H9 (cell line): ENCODE data around the gene TNIP1. TPM values are rescaled to one million over a fixed set of nuclear protein-coding genes. Genes with fewer than 3 reads are reported as not detected.
A peak's percentile ranks its signal among the peaks of the same experiment; 100 is the strongest.

ENCODE experiments used
- DNase-seq: peaks from one replicate; pipeline ENCODE4 v3.0.0-alpha.2; 2017
- H2AFZ ChIP-seq: one replicate; pipeline ENCODE4 v1.6.1; 2013; ENCODE audit warnings: mild to moderate bottlenecking, low read length, control low read depth, moderate library complexity
- H2AK5ac ChIP-seq: 2 replicates; pipeline ENCODE4 v1.6.1; 2013; ENCODE audit warnings: low read length, control low read depth, mixed read lengths; ENCODE audit not compliant: insufficient read length
- H2BK120ac ChIP-seq: one replicate; pipeline ENCODE4 v1.6.1; 2013; ENCODE audit warnings: low read depth, mild to moderate bottlenecking, low read length, control low read depth, inconsistent platforms; ENCODE audit not compliant: poor library complexity, severe bottlenecking
- H2BK12ac ChIP-seq: 2 replicates; pipeline ENCODE4 v1.6.1; 2013; ENCODE audit warnings: low read length, control low read depth, mixed read lengths, low read depth; ENCODE audit not compliant: insufficient read length
- H2BK15ac ChIP-seq: 2 replicates; pipeline ENCODE4 v1.6.1; 2013; ENCODE audit warnings: low read depth, low read length, control low read depth
- H2BK20ac ChIP-seq: one replicate; pipeline ENCODE4 v1.6.1; 2013; ENCODE audit warnings: low read depth, mild to moderate bottlenecking, low read length, control low read depth, inconsistent platforms; ENCODE audit not compliant: poor library complexity, severe bottlenecking
- H2BK5ac ChIP-seq: 2 replicates; pipeline ENCODE4 v1.6.1; 2013; ENCODE audit warnings: low read length, control low read depth, mixed read lengths; ENCODE audit not compliant: insufficient read length
- H3K14ac ChIP-seq: 2 replicates; pipeline ENCODE4 v1.6.1; 2013; ENCODE audit warnings: low read length, control low read depth; ENCODE audit not compliant: insufficient read depth
- H3K18ac ChIP-seq: 2 replicates; pipeline ENCODE4 v1.6.1; 2013; ENCODE audit warnings: low read depth, mild to moderate bottlenecking, mixed read lengths, low read length, control low read depth; ENCODE audit not compliant: insufficient read length
- H3K23ac ChIP-seq: 2 replicates; pipeline ENCODE4 v1.6.1; 2013; ENCODE audit warnings: low read length, control low read depth, mixed read lengths, low read depth; ENCODE audit not compliant: insufficient read length
- H3K23me2 ChIP-seq: 2 replicates; pipeline ENCODE4 v1.6.1; 2013; ENCODE audit warnings: low read depth, mild to moderate bottlenecking, mixed read lengths, low read length, control low read depth; ENCODE audit not compliant: insufficient read length, poor library complexity, severe bottlenecking
- H3K27ac ChIP-seq: 2 replicates; pipeline ENCODE4 v1.5.1; 2013; ENCODE audit warnings: low read length, control low read depth, mixed read lengths, low read depth; ENCODE audit not compliant: insufficient read length
- H3K27me3 ChIP-seq: 2 replicates; pipeline ENCODE4 v1.6.1; 2013; ENCODE audit warnings: low read length, control low read depth, inconsistent platforms; ENCODE audit not compliant: insufficient read depth
- H3K4ac ChIP-seq: 2 replicates; pipeline ENCODE4 v1.6.1; 2013; ENCODE audit warnings: low read depth, mild to moderate bottlenecking, control low read depth, inconsistent platforms, low read length, moderate library complexity
- H3K4me1 ChIP-seq: 2 replicates; pipeline ENCODE4 v1.6.1; 2013; ENCODE audit warnings: low read length, control low read depth, inconsistent platforms; ENCODE audit not compliant: insufficient read depth
- H3K4me2 ChIP-seq: 2 replicates; pipeline ENCODE4 v1.6.1; 2013; ENCODE audit warnings: low read length, control low read depth, mixed read lengths; ENCODE audit not compliant: insufficient read length, insufficient read depth
- H3K56ac ChIP-seq: 2 replicates; pipeline ENCODE4 v1.6.1; 2013; ENCODE audit warnings: low read depth, mild to moderate bottlenecking, mixed read lengths, low read length, control low read depth; ENCODE audit not compliant: insufficient read length
- H3K79me1 ChIP-seq: 2 replicates; pipeline ENCODE4 v1.6.1; 2013; ENCODE audit warnings: low read depth, mild to moderate bottlenecking, moderate library complexity, low read length, control low read depth, inconsistent platforms; ENCODE audit not compliant: insufficient read depth, poor library complexity, severe bottlenecking
- H3K79me2 ChIP-seq: 2 replicates; pipeline ENCODE4 v1.6.1; 2013; ENCODE audit warnings: low read length, control low read depth, inconsistent platforms; ENCODE audit not compliant: insufficient read depth
- H3K9ac ChIP-seq: 2 replicates; pipeline ENCODE4 v1.6.1; 2013; ENCODE audit warnings: low read length, control low read depth, mixed read lengths; ENCODE audit not compliant: insufficient read length; ENCODE audit errors: extremely low read depth
- H3K9me3 ChIP-seq: one replicate; pipeline ENCODE4 v1.6.1; 2013; ENCODE audit warnings: low read depth, low read length, inconsistent platforms; ENCODE audit not compliant: control insufficient read depth
- H3T11ph ChIP-seq: one replicate; pipeline ENCODE4 v1.6.1; 2013; ENCODE audit warnings: mild to moderate bottlenecking, low read length, control low read depth, inconsistent platforms
- H4K20me1 ChIP-seq: one replicate; pipeline ENCODE4 v1.6.1; 2013; ENCODE audit not compliant: control insufficient read depth, insufficient read length, insufficient read depth
- H4K5ac ChIP-seq: 2 replicates; pipeline ENCODE4 v1.6.1; 2013; ENCODE audit warnings: low read depth, mild to moderate bottlenecking, mixed read lengths, low read length, control low read depth; ENCODE audit not compliant: insufficient read length
- H4K8ac ChIP-seq: replicated peaks from 2 replicates; pipeline ENCODE4 v1.6.1; 2013; ENCODE audit warnings: low read length, control low read depth, mixed read lengths, low read depth; ENCODE audit not compliant: insufficient read length
- H4K91ac ChIP-seq: 2 replicates; pipeline ENCODE4 v1.6.1; 2013; ENCODE audit warnings: low read depth, mild to moderate bottlenecking, moderate library complexity, mixed read lengths, low read length, control low read depth; ENCODE audit not compliant: insufficient read length
- H3K27ac Mint-ChIP-seq, 3 experiments: 2 replicates in 2 of 3; 3 replicates in 1 of 3; pipeline ENCODE4 v1.8.0; 2020 to 2021; ENCODE audit warnings: mixed read lengths in 3 of 3, mild to moderate bottlenecking in 1 of 3, moderate library complexity in 1 of 3
- H3K27me3 Mint-ChIP-seq: 2 replicates; pipeline ENCODE4 v1.8.0; 2021; ENCODE audit warnings: low read depth, mild to moderate bottlenecking, moderate library complexity, mixed read lengths
- H3K36me3 Mint-ChIP-seq, 3 experiments: 2 replicates in 2 of 3; 3 replicates in 1 of 3; pipeline ENCODE4 v1.8.0; 2020 to 2021; ENCODE audit warnings: low read depth in 3 of 3, mixed read lengths in 3 of 3; ENCODE audit not compliant: insufficient read depth in 1 of 3
- H3K4me1 Mint-ChIP-seq, 2 experiments: 2 replicates each; pipeline ENCODE4 v1.8.0; 2020; ENCODE audit warnings: mixed read lengths in 2 of 2
- H3K4me3 Mint-ChIP-seq, 2 experiments: 2 replicates in 1 of 2; 3 replicates in 1 of 2; pipeline ENCODE4 v1.8.0; 2020 to 2021; ENCODE audit warnings: mild to moderate bottlenecking in 2 of 2, mixed read lengths in 2 of 2, moderate library complexity in 1 of 2
- H3K9me3 Mint-ChIP-seq, 2 experiments: 2 replicates in 1 of 2; 3 replicates in 1 of 2; pipeline ENCODE4 v1.8.0; 2020; ENCODE audit warnings: mild to moderate bottlenecking in 2 of 2, mixed read lengths in 2 of 2, moderate library complexity in 1 of 2
- WGBS: extraction: QIAGEN DNeasy Blood & Tissue Kit; methylation state at CpG from one replicate; pipeline ENCODE4 v1.1.7; 2013; ENCODE audit warnings: missing lambda C conversion rate, low lambda C conversion rate, mixed read lengths; ENCODE audit not compliant: insufficient read length; ENCODE audit errors: extremely low coverage; 5-methylcytosine and 5-hydroxymethylcytosine counted together
- total RNA-seq: library from RNA; stranded (reverse); gene quantifications from 2 replicates; pipeline ENCODE4 v1.2.1, GENCODE V29; 2021
- TF ChIP-seq, protein P1 (sequence below): fragments of 200-600 bp; sonication (generic); conservative IDR thresholded peaks from 3 replicates; pipeline ENCODE4 v1.8.0; 2021; ENCODE audit warnings: antibody characterized with exemption, mild to moderate bottlenecking

TNIP1 gene
- total RNA-seq, 1 experiment from 2014 or later, result 40.8 TPM

DNA sequence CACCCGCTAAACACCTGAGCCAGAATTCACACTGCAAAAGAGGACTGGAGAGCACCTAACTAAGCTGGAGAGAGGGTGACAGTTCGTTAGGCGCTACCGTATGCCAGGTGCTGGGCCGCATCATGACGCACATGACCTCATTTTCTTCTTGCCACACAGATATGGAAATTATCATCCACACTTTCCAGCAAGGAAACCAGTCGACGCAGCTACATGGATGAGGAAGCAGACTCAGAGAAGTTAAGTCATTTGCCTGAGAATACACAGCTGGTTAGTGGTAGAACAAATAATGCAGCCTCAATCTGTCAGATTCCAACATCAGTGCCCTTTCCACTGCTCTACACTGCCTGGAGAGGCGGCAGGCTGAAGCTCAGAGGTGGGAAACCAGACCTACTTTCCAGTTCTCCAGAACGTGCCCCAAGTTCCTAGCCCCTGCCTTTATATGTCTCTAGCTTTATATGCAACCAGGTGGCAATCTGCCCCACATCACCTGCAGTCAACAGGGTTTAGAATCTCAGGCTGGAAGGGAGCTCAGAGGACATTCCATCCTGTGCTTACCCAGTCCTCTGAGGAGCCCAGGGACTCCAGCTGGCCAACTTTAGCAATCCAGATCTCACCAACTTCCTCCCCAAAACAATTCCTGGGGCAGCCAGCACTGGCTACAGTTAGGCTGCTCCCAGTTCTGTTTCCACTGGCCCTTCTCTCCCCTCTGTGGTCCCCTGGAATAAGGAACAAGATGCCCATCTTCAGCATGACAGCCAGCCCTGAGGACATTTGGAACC, 8.8 kb downstream of the TNIP1 start:
- H4K91ac ChIP-seq, result no peak overlapping the region
- peaks cover 0 to 8% (median 6%) of the 10 kb centered on the region in 3 experiments; a peak in 4 of 7 replicates for H3K36me3 Mint-ChIP-seq

More for the DNA sequence above, 8.8 kb downstream of the TNIP1 start:
- Histone ChIP-seq H3K9ac (no peak overlapping the region), H3K79me1 (peaks cover 2% of the 10 kb centered on the region), H2BK120ac (no peak overlapping the region), H4K20me1 (no peaks in the 10 kb centered on the region), H3K4me2 (no peak overlapping the region), H3K9me3 (no peaks in the 10 kb centered on the region), H3K56ac (no peak overlapping the region), H3T11ph (no peak overlapping the region), H3K4me1 (no peaks in the 10 kb centered on the region), H3K27me3 (no peaks in the 10 kb centered on the region), H2BK20ac (no peak overlapping the region), H3K23me2 (no peaks in the 10 kb centered on the region), H4K8ac (no peak overlapping the region), H2BK5ac (no peak overlapping the region), H3K14ac (no peak overlapping the region), H2AFZ (no peak overlapping the region), H2BK12ac (no peak overlapping the region), H2AK5ac (no peak overlapping the region), H3K4ac (no peak overlapping the region), H3K23ac (no peak overlapping the region), H2BK15ac (no peak overlapping the region), H3K79me2 (no peaks in the 10 kb centered on the region), H3K18ac (no peak overlapping the region), H4K5ac (no peak overlapping the region), H3K27ac (no peak overlapping the region)
- Mint-ChIP-seq H3K4me1 (peaks cover 17 to 19% of the 10 kb centered on the region in 2 experiments), H3K27me3 (no peaks in the 10 kb centered on the region), H3K27ac (peak overlapping the region in 2 of 3 experiments; percentile 63 to 87; a peak in 2 of 7 replicates), H3K9me3 (no peaks in the 10 kb centered on the region), H3K4me3 (no peak overlapping the region)
- no peak for DNase-seq
- TF ChIP-seq, protein P1, sequence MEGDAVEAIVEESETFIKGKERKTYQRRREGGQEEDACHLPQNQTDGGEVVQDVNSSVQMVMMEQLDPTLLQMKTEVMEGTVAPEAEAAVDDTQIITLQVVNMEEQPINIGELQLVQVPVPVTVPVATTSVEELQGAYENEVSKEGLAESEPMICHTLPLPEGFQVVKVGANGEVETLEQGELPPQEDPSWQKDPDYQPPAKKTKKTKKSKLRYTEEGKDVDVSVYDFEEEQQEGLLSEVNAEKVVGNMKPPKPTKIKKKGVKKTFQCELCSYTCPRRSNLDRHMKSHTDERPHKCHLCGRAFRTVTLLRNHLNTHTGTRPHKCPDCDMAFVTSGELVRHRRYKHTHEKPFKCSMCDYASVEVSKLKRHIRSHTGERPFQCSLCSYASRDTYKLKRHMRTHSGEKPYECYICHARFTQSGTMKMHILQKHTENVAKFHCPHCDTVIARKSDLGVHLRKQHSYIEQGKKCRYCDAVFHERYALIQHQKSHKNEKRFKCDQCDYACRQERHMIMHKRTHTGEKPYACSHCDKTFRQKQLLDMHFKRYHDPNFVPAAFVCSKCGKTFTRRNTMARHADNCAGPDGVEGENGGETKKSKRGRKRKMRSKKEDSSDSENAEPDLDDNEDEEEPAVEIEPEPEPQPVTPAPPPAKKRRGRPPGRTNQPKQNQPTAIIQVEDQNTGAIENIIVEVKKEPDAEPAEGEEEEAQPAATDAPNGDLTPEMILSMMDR, result no peak
- no CpG with 5 or more reads among the region's 10 CpGs for whole genome bisulfite sequencing
